ENCODE results near the gene KRTAP13-2. TPM values are rescaled to one million over a fixed set of nuclear protein-coding genes. Genes with fewer than 3 reads are reported as not detected.

Gene KRTAP13-2
- total RNA-seq, 1 donor from 2014 or later = not detected

DNA sequence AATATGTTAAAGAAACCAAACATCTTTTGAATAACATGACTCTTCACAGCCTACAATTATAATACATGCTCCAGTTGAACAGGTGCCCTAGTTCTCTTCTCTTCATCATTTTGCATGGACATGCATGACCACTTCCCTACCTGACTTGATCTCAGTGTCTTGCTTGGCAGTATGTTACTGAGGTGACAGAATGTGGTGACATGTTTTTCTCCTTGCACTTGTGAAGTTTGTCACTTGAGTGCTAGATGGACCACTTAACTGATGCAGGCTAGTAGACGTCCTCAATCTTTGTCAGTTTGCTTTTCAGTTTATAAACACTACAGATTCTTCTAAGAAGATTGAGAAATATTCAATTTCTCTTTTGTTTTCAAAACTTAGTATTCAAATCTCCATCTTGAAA, 10.1 kb upstream of the KRTAP13-2 start:
- Mint-ChIP-seq H3K4me3 (no peak overlapping the region), H3K4me1 (no peaks in the 10 kb centered on the region), H3K36me3 (ENCODE audit: low read depth) (no peaks in the 10 kb centered on the region), H3K27ac (no peak overlapping the region), H3K27me3 (no peaks in the 10 kb centered on the region), H3K9me3 (peaks cover 2% of the 10 kb centered on the region)
- intact Hi-C loops (cut with micrococcal nuclease) = no loop called here
- CTCF ChIA-PET = no interaction called here
- TF ChIP-seq, protein P1, sequence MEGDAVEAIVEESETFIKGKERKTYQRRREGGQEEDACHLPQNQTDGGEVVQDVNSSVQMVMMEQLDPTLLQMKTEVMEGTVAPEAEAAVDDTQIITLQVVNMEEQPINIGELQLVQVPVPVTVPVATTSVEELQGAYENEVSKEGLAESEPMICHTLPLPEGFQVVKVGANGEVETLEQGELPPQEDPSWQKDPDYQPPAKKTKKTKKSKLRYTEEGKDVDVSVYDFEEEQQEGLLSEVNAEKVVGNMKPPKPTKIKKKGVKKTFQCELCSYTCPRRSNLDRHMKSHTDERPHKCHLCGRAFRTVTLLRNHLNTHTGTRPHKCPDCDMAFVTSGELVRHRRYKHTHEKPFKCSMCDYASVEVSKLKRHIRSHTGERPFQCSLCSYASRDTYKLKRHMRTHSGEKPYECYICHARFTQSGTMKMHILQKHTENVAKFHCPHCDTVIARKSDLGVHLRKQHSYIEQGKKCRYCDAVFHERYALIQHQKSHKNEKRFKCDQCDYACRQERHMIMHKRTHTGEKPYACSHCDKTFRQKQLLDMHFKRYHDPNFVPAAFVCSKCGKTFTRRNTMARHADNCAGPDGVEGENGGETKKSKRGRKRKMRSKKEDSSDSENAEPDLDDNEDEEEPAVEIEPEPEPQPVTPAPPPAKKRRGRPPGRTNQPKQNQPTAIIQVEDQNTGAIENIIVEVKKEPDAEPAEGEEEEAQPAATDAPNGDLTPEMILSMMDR (IDR thresholded peaks at IDR 0.05) = no peak
- POLR2A ChIA-PET = no interaction called here
- ATAC-seq (ENCODE audit: low read depth) (no peak), DNase-seq (no peak)

DNA sequence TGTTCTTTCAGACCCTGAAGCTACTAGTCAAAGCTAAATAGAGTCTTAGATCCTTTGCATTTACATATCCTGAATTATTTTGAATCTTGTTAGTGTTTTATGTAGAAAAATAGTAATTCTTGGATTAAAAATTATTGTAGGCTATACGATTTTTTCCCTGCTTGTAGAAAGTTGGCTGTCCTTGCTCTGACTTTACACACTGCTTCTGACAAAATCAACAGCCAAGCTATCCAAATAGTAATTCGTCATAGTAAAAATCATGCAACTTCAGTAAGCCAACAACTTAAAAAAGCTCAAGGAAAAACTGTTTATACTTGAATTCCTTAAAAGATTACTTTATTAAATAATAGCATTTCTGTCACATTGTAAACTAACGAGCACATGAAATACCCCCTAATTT, 16.2 kb downstream of the KRTAP13-2 start:
- ATAC-seq (ENCODE audit: low read depth) (no peak), DNase-seq (no peak)
- no peak overlapping the region for H3K4me3 Mint-ChIP-seq
- ChIA-PET CTCF (no interaction called here), POLR2A (no interaction called here)
- intact Hi-C loops (cut with micrococcal nuclease) = no loop called here
- no peaks in the 10 kb centered on the region for H3K27me3 Mint-ChIP-seq
- H3K4me1 Mint-ChIP-seq = no peaks in the 10 kb centered on the region
- peaks cover 2% of the 10 kb centered on the region for H3K9me3 Mint-ChIP-seq
- H3K27ac Mint-ChIP-seq = no peak overlapping the region
- H3K36me3 Mint-ChIP-seq (ENCODE audit: low read depth) = no peaks in the 10 kb centered on the region
- TF ChIP-seq, protein P1 (IDR thresholded peaks at IDR 0.05) = no peak

DNA sequence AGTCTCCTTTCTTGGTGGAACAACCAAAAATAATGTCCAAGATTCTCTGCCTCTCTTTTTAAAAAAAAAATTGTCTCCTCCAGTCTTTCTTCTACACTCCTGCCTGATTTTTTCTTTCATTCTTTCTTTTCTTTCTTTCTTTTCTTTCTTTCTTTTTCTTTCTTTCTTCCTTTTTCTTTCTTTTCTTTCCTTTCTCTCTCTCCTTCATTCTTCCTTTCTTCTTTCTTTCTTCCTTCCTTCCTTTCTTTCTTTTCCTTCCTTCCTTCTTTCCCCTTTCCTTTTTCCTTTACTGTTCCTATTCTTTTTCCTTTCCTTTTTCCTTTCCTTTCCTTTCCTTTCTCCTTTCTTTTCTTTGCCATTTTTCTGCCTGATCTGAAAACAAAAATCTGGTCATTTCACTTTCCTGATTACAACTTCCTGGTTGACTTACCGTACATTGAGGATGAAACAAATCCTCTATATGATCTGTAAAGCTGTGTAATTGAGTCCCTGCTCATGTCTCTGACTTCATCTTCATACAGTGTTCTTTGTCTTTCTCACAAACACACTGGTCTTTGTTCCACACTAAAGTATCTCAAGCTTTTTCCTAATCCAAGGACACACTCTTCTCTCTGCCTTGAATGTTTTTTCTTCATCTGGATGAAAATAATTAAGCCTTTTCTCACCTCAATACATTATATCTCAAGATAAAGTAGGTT, 17.6 kb downstream of the KRTAP13-2 start:
- CTCF ChIA-PET = no interaction called here
- DNase-seq = no peak
- Mint-ChIP-seq H3K36me3 (ENCODE audit: low read depth) (no peaks in the 10 kb centered on the region), H3K9me3 (peaks cover 6% of the 10 kb centered on the region), H3K4me1 (no peaks in the 10 kb centered on the region), H3K27me3 (no peaks in the 10 kb centered on the region), H3K4me3 (no peak overlapping the region), H3K27ac (no peak overlapping the region)
- TF ChIP-seq, protein P1 (IDR thresholded peaks at IDR 0.05) = no peak
- POLR2A ChIA-PET = no interaction called here
- intact Hi-C loops (cut with micrococcal nuclease) = no loop called here
- ATAC-seq (ENCODE audit: low read depth) = no peak

DNA sequence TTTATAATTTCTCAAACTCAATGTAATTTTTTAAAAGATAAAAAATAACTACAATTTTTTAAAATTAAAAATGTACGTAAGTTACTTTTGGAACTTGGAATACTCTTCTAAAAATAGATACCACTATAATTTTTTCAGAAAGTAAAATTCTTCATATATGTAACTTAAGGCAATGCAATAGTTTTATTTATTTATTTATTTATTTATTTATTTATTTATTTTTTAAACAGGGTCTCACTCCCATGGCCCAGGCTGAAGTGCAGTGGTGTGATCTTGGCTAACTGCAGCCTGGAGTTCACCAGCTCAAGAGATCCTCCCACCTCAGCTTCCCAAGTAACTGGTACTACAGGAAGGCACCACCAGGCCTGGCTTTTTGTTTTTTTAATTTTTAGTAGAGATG, 20.5 kb downstream of the KRTAP13-2 start:
- TF ChIP-seq, protein P1 (IDR thresholded peaks at IDR 0.05) = no peak
- CTCF ChIA-PET = no interaction called here
- no peak overlapping the region for H3K27ac Mint-ChIP-seq
- intact Hi-C loops (cut with micrococcal nuclease) = no loop called here
- H3K4me1 Mint-ChIP-seq = no peaks in the 10 kb centered on the region
- H3K36me3 Mint-ChIP-seq (ENCODE audit: low read depth) = no peaks in the 10 kb centered on the region
- H3K4me3 Mint-ChIP-seq = no peak overlapping the region
- H3K9me3 Mint-ChIP-seq = peaks cover 6% of the 10 kb centered on the region
- ATAC-seq (ENCODE audit: low read depth) (no peak), DNase-seq (no peak)
- no peaks in the 10 kb centered on the region for H3K27me3 Mint-ChIP-seq
- POLR2A ChIA-PET = no interaction called here

DNA sequence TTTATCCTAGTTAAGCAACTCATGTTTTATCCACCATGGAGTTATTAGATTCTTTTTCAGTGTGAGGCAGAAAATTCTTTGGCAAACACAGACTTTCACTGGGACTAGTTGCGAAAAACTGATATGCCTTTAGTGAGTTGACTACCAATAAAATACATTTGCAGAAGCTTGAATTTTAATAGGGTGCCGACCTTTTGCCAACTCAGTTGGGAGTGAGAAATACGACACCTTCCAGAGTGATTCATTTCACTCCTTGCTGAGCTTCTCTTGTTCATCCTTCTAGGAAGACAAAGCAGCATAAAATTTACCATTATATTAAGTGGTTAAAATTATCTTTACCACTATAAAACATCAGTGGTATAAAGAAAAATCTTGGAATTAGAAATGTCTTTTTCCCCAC, 22.5 kb downstream of the KRTAP13-2 start:
- DNase-seq (no peak), ATAC-seq (ENCODE audit: low read depth) (no peak)
- CTCF ChIA-PET = no interaction called here
- Mint-ChIP-seq H3K36me3 (ENCODE audit: low read depth) (no peaks in the 10 kb centered on the region), H3K4me3 (no peak overlapping the region), H3K9me3 (peaks cover 6% of the 10 kb centered on the region), H3K27ac (no peak overlapping the region), H3K27me3 (no peaks in the 10 kb centered on the region), H3K4me1 (no peaks in the 10 kb centered on the region)
- TF ChIP-seq, protein P1 (IDR thresholded peaks at IDR 0.05) = no peak
- POLR2A ChIA-PET = no interaction called here
- intact Hi-C loops (cut with micrococcal nuclease) = no loop called here
